ENCODE data around the gene PPP1R10.

Gene PPP1R10

GRCh38 chr6:30555816-30556065, 61.3 kb downstream of the PPP1R10 start:
- DNase-seq = no peak

- DNase-seq = peak; percentile 11
These were observed 61.9 kb downstream of the PPP1R10 start for GRCh38 chr6:30554962-30555815.

GRCh38 chr6:30554404-30554803, 62.6 kb downstream of the PPP1R10 start:
- DNase-seq = no peak

Data from MV-4-11 (cell line).